Thyroid gland (tissue), 4 donors: Measurements from ENCODE around the gene SLC17A2.

Experiments
- CTCF ChIP-seq, 6 experiments: fragments of 200-600 bp in 3 of 6; fragments of 450-650 bp in 3 of 6; sonication (generic) in 3 of 6; IDR thresholded peaks; one replicate each; pipeline ENCODE4 v1.5.1; 2016 to 2019; ENCODE audit warnings: antibody characterized with exemption in 6 of 6, mild to moderate bottlenecking in 2 of 6, inconsistent platforms in 1 of 6, moderate library complexity in 1 of 6
- POLR2A ChIP-seq, 2 donors: fragments of 450-650 bp; IDR thresholded peaks; one replicate each; pipeline ENCODE4 v1.6.1; 2017; ENCODE audit warnings: antibody characterized with exemption in 2 of 2, mild to moderate bottlenecking in 2 of 2, moderate library complexity in 1 of 2

GRCh38 chr6:25888626-25889025 lies 41.9 kb downstream of the SLC17A2 start:
- TF ChIP-seq CTCF (IDR thresholded peaks at IDR 0.05), result no peak
- no peak for TF ChIP-seq POLR2A (IDR thresholded peaks at IDR 0.05)
